HG03457 (cell line): ENCODE results near the gene DHRS4L2.
A peak's percentile ranks its signal among the peaks of the same experiment; 100 is the strongest.
"Not testable (repeated sequence)": the region's sequence is repeated elsewhere in the genome, so short reads cannot be mapped to it uniquely, and the experiment has no call there.

ENCODE experiments used
- ATAC-seq: cut with Tn5 transposase; IDR thresholded peaks from one replicate; pipeline ENCODE4 v1.9.1; 2021; ENCODE audit warnings: moderate number of reproducible peaks; ENCODE audit not compliant: unreplicated experiment

Gene DHRS4L2

DNA sequence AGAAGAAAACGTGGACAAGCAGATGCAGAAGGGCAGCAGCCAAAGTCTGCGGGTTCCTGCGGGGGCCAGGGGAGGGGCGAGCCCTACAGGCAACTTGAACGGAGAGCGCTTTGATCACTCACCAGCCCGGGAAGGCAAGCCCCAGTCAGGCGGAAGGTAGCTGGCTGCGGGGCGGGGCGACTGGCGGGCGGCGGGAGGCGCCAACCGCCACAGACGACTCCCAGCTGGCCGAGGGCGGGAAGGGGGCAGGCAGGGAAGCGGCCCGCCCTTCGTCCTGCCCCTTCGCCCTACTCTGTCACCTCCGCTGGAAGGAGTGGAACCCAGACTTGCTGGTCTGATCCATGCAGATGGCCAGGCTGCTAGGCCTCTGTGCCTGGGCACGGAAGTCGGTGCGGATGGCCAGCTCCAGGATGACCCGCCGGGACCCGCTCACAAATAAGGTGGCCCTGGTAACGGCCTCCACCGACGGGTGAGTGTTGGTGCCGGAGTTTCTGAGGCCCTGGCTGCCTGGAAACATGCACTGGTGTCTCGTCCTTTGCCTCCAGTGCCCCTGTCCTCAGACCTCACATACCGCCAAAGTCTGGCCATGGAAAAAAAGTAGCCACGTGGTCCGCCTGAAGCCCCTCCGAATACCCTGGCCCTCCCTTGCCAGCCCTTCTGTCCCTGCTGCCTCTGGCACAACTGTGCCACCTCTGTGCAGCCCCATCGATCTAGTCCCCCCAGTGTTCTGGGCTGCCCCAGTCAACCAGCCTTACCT is at the start of gene DHRS4L2:
Gene DHRS4L2, plus strand, starts transcription at position 323 of the 757 bp plus-strand sequence. Its CDS starts 19 bp downstream, at position 342.
- ATAC-seq: peak; percentile 92

DNA sequence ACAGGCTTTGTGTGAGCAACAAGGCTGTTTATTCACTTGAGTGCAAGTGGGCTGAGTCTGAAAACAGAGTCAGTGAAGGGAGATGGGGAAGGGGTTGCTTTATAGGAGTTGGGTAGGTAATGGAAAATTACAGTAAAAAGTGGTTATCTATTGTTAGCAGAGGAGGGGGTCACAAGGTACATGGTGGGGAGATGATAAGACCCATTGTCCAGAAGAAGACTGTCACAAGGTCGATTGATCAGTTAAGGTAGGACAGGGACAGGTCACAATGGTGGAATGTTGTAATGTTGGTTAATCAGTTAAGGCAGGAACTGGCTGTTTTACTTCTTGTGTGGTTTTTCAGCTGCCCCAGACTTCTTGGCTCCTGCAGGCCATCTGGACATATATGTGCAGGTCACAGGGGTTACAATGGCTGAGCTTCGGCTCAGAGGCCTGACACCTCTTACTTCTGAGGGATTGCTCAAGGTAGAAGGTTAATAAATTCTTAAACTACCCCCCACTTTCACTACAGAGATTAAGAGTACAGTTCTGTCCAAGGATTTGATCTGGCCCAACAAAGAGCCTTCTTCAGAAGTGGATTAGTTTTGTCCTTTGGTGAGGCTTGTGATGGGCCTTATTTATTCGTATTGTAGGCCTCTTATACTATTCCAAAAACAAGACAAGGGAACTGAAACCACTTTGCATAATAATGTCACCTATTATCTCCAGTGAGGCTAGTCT is 49.0 kb upstream of the DHRS4L2 start:
- no peak for ATAC-seq

- ATAC-seq: no peak
Measured at GRCh38 chr14:23941230-23941629, 47.5 kb upstream of the DHRS4L2 start.

- ATAC-seq: no peak
Measured at GRCh38 chr14:23941669-23942068, 47.1 kb upstream of the DHRS4L2 start.

DNA sequence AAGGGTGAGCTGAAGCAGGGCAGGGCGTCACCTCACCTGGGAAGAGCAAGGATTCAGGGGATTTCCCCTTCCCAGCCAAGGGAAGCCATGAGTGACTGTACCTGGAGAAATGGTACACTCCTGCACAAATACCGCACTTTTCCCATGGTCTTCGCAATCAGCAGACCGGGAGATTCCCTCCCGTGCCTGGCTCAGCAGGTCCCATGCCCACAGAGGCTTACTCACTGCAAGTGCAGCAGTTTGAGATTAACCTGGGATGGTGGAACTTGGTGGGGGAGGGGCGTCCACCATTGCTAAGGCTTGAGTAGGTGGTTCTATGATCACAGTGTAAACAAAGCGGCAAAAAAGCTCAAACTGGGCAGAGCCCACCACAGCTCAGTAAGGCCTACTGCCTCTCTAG is 46.1 kb upstream of the DHRS4L2 start:
- ATAC-seq: no peak

DNA sequence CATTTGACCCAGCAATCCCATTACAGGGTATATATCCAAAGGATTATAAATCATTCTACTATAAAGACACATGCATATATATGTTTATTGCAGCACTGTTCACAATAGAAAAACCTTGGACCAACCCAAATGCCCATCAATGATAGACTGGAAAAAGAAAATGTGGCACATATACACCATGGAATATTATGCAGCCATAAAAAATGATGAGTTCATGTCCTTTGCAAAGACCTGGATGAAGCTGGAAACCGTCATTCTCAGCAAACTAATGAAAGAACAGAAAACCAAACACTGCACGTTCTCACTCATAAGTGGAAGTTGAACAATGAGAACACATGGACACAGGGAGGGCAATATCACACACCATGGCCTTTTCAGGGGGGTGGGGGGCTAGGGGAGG is 39.7 kb upstream of the DHRS4L2 start:
- not testable (repeated sequence) for ATAC-seq

DNA sequence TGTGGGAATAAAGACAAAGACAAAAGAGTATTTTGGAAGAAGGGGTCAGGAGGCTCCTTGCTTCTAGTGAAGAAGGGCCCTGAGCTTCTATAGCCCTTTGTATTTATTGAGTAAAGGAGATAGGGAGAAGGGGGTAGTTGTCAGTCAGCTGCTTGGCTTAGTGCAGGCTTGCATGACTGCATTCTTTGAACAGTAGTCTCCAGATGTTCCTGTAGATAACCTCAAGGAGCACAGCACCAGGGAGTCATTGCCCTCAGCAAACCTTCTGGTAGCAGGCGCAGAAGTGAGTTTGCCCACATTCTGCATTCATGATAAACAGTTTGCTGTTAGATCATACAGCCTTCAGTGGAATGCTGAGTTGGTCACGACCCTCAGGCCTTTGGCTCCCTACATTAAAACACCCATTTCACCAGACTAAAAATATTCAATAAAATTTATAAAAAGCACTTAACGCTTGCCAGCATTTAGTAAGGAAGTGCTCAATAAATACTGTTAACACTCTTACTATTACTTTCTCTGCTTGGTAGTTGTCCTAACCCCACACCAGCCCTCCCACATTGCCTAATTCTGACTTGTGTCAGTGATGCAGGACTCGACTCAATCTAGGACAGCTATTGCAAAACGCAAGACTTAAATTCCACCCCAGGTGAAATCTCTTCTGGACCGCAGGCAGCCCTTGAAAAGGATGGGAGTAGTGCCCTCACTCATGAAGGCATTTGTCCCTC is 38.2 kb upstream of the DHRS4L2 start:
- no peak for ATAC-seq

DNA sequence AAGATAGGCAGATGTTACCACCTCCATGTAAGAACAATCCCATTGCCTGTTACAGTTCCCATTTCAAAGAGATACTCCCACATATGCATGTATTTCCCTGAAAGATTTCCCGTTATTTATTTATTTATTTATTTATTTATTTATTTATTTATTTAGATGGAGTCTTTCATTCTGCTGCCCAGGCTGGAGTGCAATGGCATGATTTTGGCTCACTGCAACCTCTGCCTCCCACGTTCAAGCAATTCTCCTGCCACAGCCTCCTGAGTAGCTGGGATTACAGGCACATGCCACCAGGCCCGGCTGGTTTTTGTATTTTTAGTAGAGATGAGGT is 37.6 kb upstream of the DHRS4L2 start:
- not testable (repeated sequence) for ATAC-seq

- ATAC-seq: no peak
Measured at GRCh38 chr14:23951590-23952201, 37.0 kb upstream of the DHRS4L2 start.

DNA sequence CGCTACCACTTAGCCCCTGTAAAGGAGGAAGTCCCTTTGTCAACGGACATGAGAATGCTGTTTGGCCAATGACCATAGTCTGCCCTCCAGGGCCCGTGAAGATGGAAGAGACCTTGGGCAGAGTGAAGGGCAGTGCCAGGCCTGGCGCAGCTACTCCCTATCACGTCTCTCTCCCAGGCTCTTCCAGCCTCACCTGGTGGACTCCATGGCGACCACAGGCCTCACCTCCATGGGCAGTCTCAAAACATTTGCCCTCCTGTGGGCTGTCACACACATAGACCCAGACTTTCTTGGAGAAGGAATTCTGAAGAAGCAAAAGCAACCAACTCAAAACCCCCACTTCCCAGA is 35.6 kb upstream of the DHRS4L2 start:
- not testable (repeated sequence) for ATAC-seq

DNA sequence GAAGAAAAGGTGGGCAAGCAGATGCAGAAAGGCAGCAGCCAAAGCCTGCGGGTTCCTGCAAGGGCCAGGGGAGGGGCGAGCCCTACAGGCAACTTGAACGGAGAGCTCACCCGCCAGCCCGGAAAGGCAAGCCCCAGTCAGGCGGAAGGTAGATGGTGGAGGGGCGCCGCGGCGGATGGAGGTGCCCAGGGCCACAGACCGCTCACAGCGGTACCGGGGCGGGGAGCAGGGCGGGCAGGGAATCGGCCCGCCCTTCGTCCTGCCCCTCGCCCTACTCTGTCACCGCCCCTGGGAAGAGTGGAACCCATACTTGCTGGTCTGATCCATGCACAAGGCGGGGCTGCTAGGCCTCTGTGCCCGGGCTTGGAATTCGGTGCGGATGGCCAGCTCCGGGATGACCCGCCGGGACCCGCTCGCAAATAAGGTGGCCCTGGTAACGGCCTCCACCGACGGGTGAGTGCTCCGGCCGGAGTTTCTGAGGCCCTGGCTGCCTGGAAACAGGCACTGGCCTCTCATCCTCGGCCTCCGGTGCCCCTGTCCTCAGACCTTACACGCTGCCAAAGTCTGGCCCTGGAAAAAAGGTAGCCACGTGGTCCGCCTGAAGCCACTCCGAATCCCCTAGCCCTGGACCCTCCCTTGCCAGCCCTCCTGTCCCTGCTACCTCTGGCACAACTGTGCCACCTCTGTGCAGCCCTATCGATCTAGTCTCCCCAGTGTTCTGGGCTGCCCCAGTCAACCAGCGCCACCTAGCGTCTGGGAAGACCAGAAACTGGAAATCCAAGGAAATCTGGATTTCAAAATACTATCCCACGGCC is 35.1 kb upstream of the DHRS4L2 start, which contains the start of gene DHRS4:
Gene DHRS4, plus strand, starts transcription at position 307 of the 815 bp plus-strand sequence. Its CDS starts 19 bp downstream, at position 326.
- peak; percentile 77 for ATAC-seq

- ATAC-seq: not testable (repeated sequence)
Measured at GRCh38 chr14:23954279-23954614, 34.5 kb upstream of the DHRS4L2 start.

DNA sequence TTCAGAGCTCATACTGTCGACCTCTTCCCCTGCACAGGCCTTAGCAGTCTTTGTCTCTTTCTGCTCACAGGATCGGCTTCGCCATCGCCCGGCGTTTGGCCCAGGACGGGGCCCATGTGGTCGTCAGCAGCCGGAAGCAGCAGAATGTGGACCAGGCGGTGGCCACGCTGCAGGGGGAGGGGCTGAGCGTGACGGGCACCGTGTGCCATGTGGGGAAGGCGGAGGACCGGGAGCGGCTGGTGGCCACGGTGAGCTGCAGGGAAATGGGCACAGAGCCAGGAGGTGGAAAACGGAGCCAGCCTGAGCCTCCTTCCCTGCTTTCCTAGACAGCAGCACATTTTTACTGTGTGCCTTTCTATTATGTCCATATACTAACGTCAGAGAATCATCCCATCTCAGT is 33.8 kb upstream of the DHRS4L2 start:
- not testable (repeated sequence) for ATAC-seq

DNA sequence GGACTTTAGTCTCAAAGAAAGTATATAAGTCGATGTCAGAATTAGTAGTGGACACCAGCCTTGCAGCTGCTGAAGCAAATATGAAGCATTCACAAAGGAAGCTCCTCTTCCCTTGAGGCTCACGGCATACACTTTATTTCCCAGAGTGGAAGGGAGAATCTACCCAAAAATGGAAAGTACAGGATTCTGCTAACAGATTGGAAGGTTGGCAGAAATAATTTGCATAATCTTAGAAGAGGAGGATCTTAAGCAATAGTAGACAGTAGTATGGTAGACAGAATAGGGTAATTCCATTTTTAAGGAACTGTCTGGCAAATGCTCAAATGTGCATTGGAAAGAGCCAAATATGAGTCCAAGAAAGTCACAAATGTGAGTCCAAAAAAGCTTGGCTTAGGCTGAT is 32.9 kb upstream of the DHRS4L2 start:
- not testable (repeated sequence) for ATAC-seq

- not testable (repeated sequence) for ATAC-seq
Measured at GRCh38 chr14:23957913-23958569, 30.7 kb upstream of the DHRS4L2 start.

GRCh38 chr14:23960899-23961298 is 27.8 kb upstream of the DHRS4L2 start:
- not testable (repeated sequence) for ATAC-seq

GRCh38 chr14:23961704-23962103 is 27.0 kb upstream of the DHRS4L2 start:
- ATAC-seq: not testable (repeated sequence)

DNA sequence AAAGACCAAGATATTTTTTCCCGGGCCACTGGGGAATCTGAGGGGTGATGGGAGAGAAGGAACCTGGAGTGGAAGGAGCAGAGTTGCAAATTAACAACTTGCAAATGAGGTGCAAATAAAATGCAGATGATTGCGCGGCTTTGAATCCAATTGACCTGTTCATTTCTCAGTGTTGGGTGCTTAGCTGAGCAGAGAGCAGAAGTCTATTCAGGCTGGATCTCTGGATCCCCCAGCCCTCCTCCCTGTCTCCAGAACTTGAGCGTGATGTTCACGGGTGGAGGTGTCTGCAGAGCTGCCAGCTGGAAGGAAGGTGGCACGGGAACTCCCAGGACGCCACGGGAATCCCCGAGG is 19.6 kb upstream of the DHRS4L2 start:
- peak; percentile 17 for ATAC-seq

GRCh38 chr14:23969481-23970282 is 19.0 kb upstream of the DHRS4L2 start:
- ATAC-seq: peak; percentile 69
